Activated naive CD8-positive, alpha-beta T cell (primary cell): ENCODE measurements around the gene TMEM252.

Experiments used
- H3K27ac Mint-ChIP-seq: one replicate; pipeline ENCODE4 v1.8.0; 2021; ENCODE audit warnings: mixed read lengths
- H3K27me3 Mint-ChIP-seq: one replicate; pipeline ENCODE4 v1.8.0; 2021; ENCODE audit warnings: mixed read lengths
- H3K36me3 Mint-ChIP-seq: one replicate; pipeline ENCODE4 v1.8.0; 2021; ENCODE audit warnings: mixed read lengths
- H3K4me1 Mint-ChIP-seq: one replicate; pipeline ENCODE4 v1.8.0; 2021; ENCODE audit warnings: low read depth, mixed read lengths
- H3K4me3 Mint-ChIP-seq: one replicate; pipeline ENCODE4 v1.8.0; 2021; ENCODE audit warnings: mild to moderate bottlenecking, mixed read lengths
- H3K9me3 Mint-ChIP-seq: one replicate; pipeline ENCODE4 v1.8.0; 2021; ENCODE audit warnings: low read depth, mixed read lengths

Gene TMEM252

DNA sequence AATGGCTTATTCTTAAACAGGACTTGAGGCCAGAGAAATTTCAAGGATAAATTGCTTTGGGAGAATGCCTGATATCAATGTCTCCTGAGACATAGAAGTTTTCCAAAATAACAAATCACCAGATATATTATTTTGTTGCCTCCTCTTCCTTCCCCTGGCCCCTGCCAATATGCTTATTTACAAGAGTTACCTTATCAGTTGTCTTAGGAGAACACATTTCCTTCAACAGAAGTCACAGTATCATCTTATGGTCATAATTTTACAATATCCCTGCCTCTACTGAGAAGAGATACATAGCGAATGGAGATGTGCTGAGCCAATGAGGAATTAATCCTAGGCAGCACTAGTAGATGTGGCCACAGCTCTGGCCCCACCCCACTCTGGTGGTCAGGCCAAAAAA, 43.1 kb downstream of the TMEM252 start:
- Mint-ChIP-seq H3K27ac (no peak overlapping the region), H3K9me3 (no peaks in the 10 kb centered on the region), H3K4me1 (no peaks in the 10 kb centered on the region), H3K27me3 (peaks cover 8% of the 10 kb centered on the region), H3K4me3 (no peak overlapping the region), H3K36me3 (no peaks in the 10 kb centered on the region)

GRCh38 chr9:68496356-68496755, 44.3 kb downstream of the TMEM252 start:
- Mint-ChIP-seq H3K27ac (no peak overlapping the region), H3K4me1 (no peaks in the 10 kb centered on the region), H3K4me3 (no peak overlapping the region), H3K9me3 (no peaks in the 10 kb centered on the region), H3K27me3 (peaks cover 8% of the 10 kb centered on the region), H3K36me3 (no peaks in the 10 kb centered on the region)

DNA sequence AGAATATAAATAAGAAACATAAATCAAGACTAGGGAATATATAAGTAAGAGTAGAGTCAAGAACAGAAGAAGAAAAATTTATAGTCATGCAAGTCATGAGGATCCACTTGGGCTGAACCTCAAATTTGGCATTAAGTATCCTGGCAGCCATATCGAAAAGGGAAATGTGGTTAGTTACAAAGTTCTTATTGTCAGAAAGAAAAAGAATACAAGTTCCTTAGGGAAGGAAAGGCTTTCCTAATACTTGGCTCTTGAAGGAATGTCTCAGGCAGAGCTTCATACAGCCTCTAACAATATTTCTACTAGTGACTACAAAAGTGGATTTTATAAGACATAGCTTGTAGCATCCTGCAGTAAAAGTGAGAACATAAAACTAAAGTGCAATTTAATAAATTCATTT, 45.4 kb downstream of the TMEM252 start:
- Mint-ChIP-seq H3K36me3 (no peaks in the 10 kb centered on the region), H3K27ac (no peak overlapping the region), H3K4me3 (no peak overlapping the region), H3K4me1 (no peaks in the 10 kb centered on the region), H3K9me3 (no peaks in the 10 kb centered on the region), H3K27me3 (peaks cover 8% of the 10 kb centered on the region)

GRCh38 chr9:68493958-68494577, 46.6 kb downstream of the TMEM252 start:
- Mint-ChIP-seq H3K4me3 (no peak overlapping the region), H3K9me3 (no peaks in the 10 kb centered on the region), H3K36me3 (no peaks in the 10 kb centered on the region)

GRCh38 chr9:68493541-68493940, 47.1 kb downstream of the TMEM252 start:
- no peaks in the 10 kb centered on the region for H3K36me3 Mint-ChIP-seq
- H3K27me3 Mint-ChIP-seq, result peaks cover 8% of the 10 kb centered on the region
- no peak overlapping the region for H3K27ac Mint-ChIP-seq
- H3K4me3 Mint-ChIP-seq, result no peak overlapping the region
- H3K4me1 Mint-ChIP-seq, result no peaks in the 10 kb centered on the region
- H3K9me3 Mint-ChIP-seq, result no peaks in the 10 kb centered on the region

More at GRCh38 chr9:68493958-68494577, 46.6 kb downstream of the TMEM252 start:
- Mint-ChIP-seq H3K27me3 (peaks cover 8% of the 10 kb centered on the region), H3K4me1 (no peaks in the 10 kb centered on the region), H3K27ac (no peak overlapping the region)

DNA sequence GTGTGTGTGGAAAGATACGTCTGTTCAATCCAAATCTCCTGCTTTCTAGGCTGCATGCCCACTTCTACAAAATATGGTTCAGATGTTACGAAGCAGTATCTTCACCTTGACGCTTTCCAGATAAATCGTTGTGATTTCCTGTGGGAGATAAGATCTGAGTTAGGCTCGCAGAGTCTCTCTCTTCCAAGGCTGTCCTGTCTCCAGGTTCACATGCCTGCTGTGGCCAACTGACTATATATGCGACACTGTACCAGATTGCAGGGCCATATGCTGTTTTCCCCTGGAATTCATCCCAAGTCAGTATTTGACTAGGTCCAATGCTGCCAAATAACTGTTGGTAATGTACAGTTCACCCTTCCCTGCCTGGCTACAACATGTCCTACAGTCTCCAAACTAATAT, 47.9 kb downstream of the TMEM252 start:
- H3K36me3 Mint-ChIP-seq, result no peaks in the 10 kb centered on the region
- H3K9me3 Mint-ChIP-seq, result no peaks in the 10 kb centered on the region
- no peaks in the 10 kb centered on the region for H3K4me1 Mint-ChIP-seq
- H3K4me3 Mint-ChIP-seq, result no peak overlapping the region
- H3K27me3 Mint-ChIP-seq, result peaks cover 10% of the 10 kb centered on the region
- H3K27ac Mint-ChIP-seq, result no peak overlapping the region

- Mint-ChIP-seq H3K36me3 (no peaks in the 10 kb centered on the region), H3K27ac (no peak overlapping the region), H3K4me3 (no peak overlapping the region), H3K27me3 (peaks cover 13% of the 10 kb centered on the region), H3K9me3 (peaks cover 3% of the 10 kb centered on the region), H3K4me1 (no peaks in the 10 kb centered on the region)
These were observed 51.0 kb downstream of the TMEM252 start for GRCh38 chr9:68489646-68490045.

DNA sequence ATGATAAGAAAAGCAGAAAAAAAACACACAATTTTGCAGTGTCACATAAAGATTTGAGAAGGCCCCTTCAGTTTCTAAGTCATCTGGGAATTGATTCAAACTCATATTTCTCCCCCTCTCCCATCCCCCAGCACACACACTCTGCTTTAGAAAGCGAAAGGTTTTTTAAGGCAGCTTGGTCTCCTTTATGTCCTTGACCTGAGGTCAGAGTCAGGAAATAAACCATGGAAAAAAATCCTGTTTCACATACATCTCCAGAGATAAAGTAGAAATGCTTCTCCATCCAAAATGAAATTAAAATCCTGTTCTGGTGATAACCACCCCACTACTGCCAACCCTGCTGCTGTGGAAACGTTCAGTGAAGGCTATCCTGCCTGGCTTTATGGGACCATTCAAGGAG, 52.6 kb downstream of the TMEM252 start:
- peaks cover 14% of the 10 kb centered on the region for H3K27me3 Mint-ChIP-seq
- H3K27ac Mint-ChIP-seq, result no peak overlapping the region
- peaks cover 3% of the 10 kb centered on the region for H3K9me3 Mint-ChIP-seq
- no peaks in the 10 kb centered on the region for H3K36me3 Mint-ChIP-seq
- H3K4me1 Mint-ChIP-seq, result no peaks in the 10 kb centered on the region
- H3K4me3 Mint-ChIP-seq, result no peak overlapping the region
